NB4 (cell line): ENCODE measurements around the gene HSFX2.

ENCODE experiments used
- DNase-seq: peaks from one replicate; pipeline ENCODE4 v3.0.0; 2010; ENCODE audit warnings: low read depth
- H3K4me3 ChIP-seq: one replicate; pipeline ENCODE4 v1.5.1; 2011; ENCODE audit warnings: mild to moderate bottlenecking, low read depth, low read length, moderate library complexity
- CTCF ChIP-seq: IDR thresholded peaks from one replicate; pipeline ENCODE4 v1.5.1; 2012; ENCODE audit warnings: low read depth, low read length
- MAX ChIP-seq: IDR thresholded peaks from 2 replicates; pipeline ENCODE4 v1.6.1; 2011; ENCODE audit warnings: low read depth, low read length
- MYC ChIP-seq: IDR thresholded peaks from 2 replicates; pipeline ENCODE4 v1.6.1; 2011; ENCODE audit warnings: low read depth, low read length
- POLR2A ChIP-seq: IDR thresholded peaks from 2 replicates; pipeline ENCODE4 v1.6.1; 2011; ENCODE audit warnings: mild to moderate bottlenecking; ENCODE audit not compliant: insufficient read length; ENCODE audit errors: extremely low read depth

HSFX2 gene

GRCh38 chrX:149572743-149573142, 22.4 kb downstream of the HSFX2 start:
- H3K4me3 ChIP-seq = no peak overlapping the region
- DNase-seq = no peak
- TF ChIP-seq MAX = no peak
- TF ChIP-seq CTCF = no peak

- TF ChIP-seq MAX = no peak
- TF ChIP-seq MYC = no peak
- TF ChIP-seq CTCF = no peak
- no peak for TF ChIP-seq POLR2A
- H3K4me3 ChIP-seq = no peak overlapping the region
- no peak for DNase-seq
Measured at GRCh38 chrX:149571770-149572169, 23.3 kb downstream of the HSFX2 start.

GRCh38 chrX:149570668-149571067, 24.4 kb downstream of the HSFX2 start:
- no peak for DNase-seq
- TF ChIP-seq POLR2A (no peak), CTCF (no peak), MYC (no peak), MAX (no peak)

GRCh38 chrX:149569770-149570169, 25.3 kb downstream of the HSFX2 start:
- DNase-seq = no peak
- H3K4me3 ChIP-seq = no peak overlapping the region
- TF ChIP-seq MAX (no peak), POLR2A (no peak), MYC (no peak), CTCF (no peak)

More at GRCh38 chrX:149570668-149571067, 24.4 kb downstream of the HSFX2 start:
- H3K4me3 ChIP-seq = no peak overlapping the region

- TF ChIP-seq MYC = no peak
- TF ChIP-seq CTCF = no peak
- DNase-seq = no peak
- no peak overlapping the region for H3K4me3 ChIP-seq
Measured at GRCh38 chrX:149568701-149569296, 26.3 kb downstream of the HSFX2 start.
